Amygdala (tissue), 56 donors: ENCODE results near the gene MAPK8IP3.
A peak's percentile ranks its signal among the peaks of the same experiment; 100 is the strongest.

Experiments
- DNase-seq, 56 donors: peaks; one replicate each; lab custom pipeline; 2025; lab: John Stamatoyannopoulos, UW

The MAPK8IP3 gene, protein sequence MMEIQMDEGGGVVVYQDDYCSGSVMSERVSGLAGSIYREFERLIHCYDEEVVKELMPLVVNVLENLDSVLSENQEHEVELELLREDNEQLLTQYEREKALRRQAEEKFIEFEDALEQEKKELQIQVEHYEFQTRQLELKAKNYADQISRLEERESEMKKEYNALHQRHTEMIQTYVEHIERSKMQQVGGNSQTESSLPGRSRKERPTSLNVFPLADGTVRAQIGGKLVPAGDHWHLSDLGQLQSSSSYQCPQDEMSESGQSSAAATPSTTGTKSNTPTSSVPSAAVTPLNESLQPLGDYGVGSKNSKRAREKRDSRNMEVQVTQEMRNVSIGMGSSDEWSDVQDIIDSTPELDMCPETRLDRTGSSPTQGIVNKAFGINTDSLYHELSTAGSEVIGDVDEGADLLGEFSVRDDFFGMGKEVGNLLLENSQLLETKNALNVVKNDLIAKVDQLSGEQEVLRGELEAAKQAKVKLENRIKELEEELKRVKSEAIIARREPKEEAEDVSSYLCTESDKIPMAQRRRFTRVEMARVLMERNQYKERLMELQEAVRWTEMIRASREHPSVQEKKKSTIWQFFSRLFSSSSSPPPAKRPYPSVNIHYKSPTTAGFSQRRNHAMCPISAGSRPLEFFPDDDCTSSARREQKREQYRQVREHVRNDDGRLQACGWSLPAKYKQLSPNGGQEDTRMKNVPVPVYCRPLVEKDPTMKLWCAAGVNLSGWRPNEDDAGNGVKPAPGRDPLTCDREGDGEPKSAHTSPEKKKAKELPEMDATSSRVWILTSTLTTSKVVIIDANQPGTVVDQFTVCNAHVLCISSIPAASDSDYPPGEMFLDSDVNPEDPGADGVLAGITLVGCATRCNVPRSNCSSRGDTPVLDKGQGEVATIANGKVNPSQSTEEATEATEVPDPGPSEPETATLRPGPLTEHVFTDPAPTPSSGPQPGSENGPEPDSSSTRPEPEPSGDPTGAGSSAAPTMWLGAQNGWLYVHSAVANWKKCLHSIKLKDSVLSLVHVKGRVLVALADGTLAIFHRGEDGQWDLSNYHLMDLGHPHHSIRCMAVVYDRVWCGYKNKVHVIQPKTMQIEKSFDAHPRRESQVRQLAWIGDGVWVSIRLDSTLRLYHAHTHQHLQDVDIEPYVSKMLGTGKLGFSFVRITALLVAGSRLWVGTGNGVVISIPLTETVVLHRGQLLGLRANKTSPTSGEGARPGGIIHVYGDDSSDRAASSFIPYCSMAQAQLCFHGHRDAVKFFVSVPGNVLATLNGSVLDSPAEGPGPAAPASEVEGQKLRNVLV (N-terminal part only)

DNA sequence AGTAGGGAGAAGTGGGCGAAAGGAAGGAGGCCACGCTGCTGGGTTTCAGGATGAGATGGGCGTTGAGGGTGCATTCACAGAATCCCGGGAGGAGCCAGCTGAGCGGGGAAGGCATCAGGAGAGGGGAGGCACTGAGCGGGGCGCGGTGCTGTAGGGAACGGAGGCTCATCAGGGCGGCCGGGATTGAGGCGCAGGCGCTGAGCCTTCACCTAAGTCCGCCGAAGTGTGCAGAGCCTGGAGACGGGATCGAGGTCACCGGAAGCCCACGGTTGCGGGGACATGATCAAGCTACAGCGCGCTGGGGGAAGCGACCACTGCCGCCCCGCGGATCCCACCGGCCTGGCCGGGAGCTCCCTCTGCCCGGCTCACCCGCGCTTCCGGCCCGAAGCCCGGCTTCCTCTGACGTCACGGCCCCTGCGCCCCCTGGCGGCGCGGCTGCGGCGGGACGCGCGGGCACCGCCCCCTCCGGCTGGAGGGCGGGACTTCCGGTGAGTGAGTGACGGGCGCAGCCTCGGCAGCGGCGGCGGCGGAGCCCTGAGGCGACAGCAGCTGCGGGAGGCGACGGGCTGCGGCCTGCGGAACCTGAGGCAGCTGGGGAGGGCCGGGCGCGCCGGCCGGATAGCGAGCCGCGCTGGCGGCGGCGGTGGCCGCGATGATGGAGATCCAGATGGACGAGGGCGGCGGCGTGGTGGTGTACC, at the start of gene MAPK8IP3:
Gene MAPK8IP3, plus strand, starts transcription at position 508 of the 698 bp plus-strand sequence. Its CDS starts 145 bp downstream, at position 653.
- DNase-seq: peak; percentile 48 to 96 (median 86)

DNA sequence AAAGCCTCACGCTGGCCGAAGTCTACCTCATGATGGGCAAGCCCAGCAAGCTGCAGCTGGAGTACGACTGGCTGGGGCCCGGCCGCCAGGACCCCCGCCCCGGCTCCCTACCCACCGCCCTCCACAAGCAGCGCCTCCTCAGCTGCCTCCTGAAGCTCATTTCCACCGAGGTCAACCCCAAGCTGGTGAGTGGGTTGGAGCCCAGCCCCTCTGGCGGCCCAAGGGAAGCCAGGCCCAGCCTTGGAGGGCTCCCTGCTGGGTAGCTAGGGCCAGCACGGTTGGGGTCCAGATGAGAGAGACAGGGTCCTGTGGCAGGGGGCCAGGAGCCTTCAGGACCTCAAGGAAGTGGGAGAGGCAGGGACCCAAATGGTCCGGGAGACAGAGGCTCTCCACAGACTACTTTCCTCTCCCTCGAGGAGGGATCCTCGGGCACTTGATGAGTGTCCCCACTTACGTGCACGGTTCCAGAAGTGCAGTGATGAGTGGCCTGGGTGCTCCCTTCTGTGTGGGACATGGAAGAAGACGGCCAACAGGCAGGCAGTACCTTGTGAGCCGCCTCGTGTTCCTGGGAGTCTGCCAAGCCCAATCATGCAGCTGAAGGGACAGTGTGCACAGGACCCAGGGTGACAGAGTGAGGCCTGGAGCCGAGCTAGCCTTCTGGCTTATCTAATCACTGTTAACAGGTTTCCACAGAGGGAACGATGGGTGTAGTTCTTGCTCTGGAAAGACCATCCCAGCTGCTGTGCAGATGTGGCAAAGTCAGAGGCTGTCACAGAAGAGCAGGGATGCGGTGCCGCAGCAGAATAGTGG, 49.0 kb upstream of the MAPK8IP3 start:
- DNase-seq: no peak

DNA sequence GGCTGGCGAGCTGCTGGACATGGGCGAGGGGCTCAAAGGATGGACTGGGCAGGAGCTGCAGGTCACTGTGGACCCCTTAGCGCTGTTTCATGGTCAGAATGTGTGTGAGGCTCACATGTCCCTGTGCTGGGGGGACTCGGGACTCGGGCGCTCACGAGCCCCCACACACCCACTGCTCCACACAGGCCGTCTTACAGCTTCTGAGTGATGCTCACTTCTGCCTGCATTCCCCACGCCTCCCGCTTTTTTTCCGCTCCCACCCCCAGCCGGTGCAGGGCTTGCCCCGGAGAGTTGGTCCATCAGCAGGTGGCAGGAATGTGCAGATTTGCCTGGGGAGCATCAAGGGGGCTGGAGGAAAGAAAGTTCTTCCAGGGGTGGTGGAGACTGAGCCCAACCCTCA, 48.2 kb upstream of the MAPK8IP3 start:
- no peak for DNase-seq

DNA sequence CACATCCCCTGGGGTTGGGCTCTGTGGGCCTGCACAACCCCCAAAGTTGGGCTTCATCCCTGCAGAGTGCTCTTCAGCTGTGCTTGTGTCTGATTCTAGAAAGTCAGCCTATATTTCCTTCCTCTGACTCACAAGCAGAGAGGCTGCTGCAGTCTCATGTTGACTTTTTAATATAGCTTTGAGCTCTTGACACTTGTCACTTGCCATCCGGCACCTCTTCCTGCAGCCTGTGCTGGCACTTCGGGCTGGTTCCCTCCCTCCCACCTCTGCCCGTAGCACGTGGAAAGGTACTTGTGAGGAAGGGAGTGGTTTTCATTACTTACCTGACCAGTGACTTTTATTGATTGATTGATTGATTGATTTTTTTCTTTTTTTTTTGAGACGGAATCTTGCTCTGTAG, 47.0 kb upstream of the MAPK8IP3 start:
- DNase-seq: no peak

DNA sequence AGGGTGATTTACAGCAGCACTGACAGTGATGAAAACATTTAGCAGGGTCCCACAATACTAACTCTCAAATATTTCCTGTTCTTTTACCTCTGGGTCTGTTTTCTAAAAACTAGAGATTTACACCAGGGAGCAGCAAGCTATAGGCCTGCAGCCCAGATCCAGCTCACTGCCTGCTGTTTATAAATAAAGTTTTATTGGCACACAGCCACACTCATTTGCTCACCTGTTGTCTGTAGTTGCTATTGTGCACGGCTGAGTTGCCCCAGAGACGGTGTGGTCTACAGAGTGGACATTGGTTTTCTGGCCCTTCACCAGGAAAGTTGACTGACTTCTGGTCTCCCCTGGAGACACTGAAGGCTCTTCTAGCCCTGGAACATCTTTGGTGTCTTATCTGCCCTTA, 44.2 kb upstream of the MAPK8IP3 start:
- no peak for DNase-seq

DNA sequence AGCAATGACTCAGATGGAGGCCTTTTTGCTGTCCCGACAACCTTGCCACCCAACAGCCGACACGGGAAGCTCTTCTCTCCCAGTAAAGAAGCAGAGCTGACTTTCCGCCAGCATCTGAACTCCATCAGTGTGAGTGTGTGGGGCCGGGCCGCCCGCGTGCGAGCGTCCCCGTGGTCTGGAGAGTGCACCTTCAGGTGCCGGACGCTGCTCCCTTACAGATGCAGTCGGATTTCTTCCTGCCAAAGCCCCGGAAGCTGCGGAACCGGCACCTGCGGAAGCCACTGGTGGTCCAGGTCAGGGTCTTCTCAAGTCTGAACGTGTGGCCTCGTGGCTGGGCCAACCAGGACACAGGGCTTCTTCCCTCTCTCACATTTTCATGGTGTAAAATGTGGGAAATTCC, 43.5 kb upstream of the MAPK8IP3 start:
- no peak for DNase-seq

DNA sequence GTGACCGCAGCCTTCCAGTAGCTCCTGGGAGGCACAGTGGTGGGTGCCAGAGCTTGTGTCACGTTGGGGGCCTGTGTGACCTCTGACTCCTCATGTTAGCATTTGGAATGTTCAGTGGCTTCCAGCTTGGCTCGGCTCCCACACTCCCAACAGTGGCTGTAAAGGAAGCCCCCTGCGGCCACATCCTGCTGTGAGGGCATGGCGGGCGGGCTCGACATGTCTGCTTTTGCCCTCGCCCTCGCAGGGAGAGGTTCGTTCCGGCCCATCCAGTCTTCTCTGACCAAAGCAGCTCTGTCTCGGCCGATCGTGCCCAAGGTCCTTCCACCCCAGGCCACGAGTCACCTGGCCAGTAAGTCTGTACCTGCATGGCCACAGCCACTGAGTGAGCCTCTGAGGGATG, 40.2 kb upstream of the MAPK8IP3 start:
- DNase-seq: no peak

DNA sequence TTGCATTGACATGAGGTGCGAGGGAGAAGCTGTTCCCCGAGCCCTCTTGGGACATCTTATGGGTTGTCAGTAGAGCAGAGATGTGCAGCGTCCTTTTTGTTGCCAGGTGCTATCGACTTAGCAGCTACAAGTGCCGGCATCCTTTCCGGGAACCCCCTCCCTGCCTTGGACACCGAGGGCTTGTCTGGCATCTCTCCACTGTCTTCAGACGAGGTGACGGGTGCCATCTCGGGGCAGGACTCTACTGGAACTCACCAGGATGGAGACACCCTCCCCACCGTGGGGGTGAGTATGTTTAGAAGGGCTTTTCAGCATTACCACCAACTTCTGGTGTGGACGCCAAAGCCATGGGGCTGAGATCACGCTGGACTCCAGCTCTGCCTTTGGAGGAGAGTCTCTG, 39.7 kb upstream of the MAPK8IP3 start:
- DNase-seq: no peak

DNA sequence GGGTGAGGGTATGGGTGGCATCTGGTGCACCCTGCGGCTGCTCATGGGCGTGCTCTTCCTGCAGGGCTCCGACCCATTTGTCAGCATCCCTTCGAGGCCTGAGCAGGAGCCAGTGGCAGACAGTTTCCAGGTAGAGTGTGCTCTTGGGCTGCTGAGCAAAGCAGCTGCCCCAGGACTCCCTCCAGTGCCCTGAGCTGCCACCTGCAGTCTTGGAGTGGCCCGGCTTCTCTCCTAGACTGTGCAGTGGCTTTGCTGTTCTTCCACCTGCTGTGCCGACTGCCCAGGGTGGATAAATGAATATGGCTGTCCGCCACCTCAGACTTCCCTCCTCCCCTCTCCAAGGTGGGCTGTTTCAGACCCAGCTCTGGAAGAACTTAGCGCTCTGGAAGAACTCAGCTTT, 38.7 kb upstream of the MAPK8IP3 start:
- DNase-seq: no peak

DNA sequence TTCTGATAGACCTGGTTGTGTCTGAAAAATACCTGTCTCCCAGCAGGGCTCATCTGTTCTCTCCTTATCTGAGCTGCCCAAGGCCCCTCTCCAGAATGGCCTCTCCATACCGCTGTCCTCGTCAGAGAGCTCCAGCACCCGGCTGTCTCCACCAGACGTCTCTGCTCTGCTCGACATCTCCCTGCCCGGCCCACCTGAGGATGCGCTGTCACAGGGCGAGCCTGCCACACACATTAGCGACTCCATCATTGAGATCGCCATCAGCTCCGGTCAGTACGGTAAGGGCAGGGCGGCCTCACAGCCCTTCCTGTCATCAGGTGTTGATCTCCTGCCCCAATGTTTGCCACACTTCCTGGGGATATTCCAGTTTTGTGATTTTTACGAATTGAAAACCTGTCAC, 38.1 kb upstream of the MAPK8IP3 start:
- DNase-seq: no peak

DNA sequence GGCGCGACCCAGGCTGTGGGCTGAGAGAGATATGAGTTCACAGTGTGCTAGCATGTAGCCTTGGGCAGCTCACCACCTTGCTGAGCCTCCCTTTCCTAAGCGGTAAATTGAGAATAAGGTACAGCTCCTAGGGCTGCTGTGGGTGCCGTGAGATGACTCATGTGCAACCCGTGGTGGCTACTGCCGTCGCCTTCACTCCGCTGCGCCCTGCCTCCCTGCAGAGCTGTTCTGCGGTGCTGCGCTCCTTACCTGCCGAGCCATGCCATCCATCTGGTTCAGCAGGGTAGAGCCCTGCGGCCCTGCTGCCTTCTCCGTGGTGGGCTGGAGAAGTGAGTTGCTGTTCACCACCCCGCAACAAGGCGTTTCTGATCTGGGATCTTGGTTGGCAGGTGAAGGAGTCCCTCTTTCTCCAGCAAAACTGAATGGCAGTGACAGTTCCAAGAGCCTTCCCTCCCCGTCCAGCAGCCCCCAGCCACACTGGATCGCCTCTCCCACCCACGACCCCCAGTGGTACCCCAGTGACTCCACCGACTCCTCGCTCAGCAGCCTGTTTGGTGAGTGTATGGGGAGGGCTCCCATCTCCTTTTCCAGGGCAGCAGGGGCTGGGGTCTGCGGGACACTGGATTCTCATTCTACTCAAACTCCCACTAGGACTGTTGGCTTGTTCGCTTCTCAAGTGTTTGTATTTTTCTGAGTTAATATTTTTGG, 37.2 kb upstream of the MAPK8IP3 start:
- no peak for DNase-seq

DNA sequence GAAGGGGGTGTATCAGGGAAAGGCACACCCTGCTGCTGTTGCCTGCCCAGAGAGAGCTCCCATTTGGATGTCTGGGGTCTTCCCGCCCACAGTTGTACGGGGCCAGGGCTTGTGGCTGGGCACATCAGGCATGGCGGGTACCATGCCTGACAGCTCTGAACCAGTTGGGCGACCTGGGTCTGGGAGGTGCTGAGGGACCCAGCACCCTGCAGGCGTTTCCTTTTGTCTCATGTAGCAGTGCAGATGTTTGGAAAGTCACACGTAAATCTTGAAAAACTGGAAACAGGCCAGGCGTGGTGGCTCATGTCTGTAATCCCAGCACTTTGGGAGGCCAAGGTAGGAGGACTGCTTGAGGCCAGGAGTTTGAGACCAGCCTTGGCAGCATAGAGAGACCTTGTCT, 36.3 kb upstream of the MAPK8IP3 start:
- no peak for DNase-seq

DNA sequence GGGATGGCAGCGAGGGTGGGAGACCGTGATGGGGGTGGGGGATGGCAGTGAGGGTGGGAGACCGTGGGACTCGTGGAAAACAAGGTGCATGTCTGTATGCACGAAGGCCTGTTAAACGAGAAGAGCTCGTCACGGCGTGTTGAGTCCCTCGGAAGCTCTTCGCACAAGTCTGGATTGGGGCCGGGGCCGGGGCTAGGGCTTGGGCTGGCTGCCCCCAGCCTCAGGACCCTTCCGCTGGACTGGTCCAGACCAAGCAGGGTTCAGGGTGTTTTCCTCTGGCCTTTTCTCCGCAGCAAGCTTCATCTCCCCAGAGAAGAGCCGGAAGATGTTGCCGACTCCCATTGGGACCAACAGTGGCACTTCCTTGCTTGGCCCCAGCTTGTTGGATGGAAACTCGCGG, 35.6 kb upstream of the MAPK8IP3 start:
- no peak for DNase-seq

DNA sequence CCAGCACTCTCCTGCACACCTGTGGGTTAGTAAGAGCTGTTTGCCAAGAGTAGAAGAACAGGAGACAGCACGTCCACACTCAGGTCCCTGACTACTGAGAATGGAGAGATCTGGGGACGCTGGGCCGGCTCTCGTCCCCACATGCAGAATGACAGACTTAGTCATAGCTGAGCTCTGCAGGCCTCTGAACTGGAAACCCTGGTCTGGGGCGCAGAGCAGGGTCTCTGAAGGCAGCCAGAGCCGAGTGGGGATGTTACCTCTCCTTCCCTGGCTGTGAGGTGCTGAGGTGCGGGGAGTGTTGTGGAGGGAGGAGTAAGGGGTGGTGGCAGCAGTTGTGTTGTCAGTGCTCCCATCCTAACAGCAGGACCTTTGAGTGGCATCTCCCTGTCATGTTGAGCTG, 35.1 kb upstream of the MAPK8IP3 start:
- DNase-seq: no peak

DNA sequence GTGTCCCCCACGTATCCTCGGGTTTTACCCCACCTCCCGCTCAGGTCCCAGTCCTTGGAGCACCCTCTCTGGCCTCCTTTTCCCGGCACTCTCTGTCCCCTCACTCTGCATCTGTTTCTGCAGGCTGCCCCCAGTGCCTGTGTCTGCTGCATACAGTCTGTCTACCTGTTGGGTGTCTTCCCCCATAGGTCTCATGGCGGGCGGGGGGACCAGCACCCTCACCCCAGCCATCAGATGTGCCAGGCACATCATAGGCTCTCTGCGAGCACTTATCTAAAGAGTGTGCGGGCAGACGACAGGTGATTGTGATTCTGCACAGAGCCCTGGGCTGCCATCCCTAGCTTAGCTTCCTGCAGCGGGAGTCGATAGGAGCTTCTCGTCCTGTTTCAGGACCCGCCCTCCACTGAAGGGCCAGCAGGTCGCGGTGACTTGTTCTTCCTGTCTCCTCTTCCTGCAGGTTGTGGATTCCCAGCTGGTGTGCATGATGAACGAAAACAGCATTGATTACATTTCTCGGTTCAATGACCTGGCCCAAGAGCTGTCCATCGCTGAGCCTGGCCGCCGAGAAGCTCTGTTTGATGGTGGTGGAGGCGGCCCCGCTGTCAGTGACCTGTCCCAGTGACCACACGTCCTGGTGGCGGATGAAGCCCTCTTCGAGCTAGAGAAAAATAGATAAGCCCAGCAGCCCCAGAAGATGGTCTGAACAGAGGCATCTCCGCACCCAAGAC, 32.4 kb upstream of the MAPK8IP3 start:
- no peak for DNase-seq

DNA sequence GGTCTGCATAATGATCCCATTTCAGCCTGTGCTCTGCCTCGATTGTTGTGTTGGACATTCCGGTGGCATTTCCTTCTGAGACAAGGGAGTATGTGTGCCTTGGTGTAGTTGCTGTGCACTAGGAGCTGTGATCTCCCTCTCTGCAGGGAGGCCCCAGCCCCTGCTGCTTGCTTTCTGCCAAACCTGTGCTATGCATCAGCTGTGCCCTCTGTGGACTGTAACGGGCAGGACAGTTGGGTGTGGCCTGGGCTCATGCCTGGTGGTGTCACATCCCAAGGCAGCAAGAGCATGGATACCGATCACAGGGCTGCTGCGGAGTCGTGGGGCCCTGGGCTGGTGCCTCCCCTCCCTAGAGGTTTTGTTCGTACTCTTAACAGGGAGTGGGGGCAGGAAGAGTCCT, 31.7 kb upstream of the MAPK8IP3 start:
- no peak for DNase-seq

DNA sequence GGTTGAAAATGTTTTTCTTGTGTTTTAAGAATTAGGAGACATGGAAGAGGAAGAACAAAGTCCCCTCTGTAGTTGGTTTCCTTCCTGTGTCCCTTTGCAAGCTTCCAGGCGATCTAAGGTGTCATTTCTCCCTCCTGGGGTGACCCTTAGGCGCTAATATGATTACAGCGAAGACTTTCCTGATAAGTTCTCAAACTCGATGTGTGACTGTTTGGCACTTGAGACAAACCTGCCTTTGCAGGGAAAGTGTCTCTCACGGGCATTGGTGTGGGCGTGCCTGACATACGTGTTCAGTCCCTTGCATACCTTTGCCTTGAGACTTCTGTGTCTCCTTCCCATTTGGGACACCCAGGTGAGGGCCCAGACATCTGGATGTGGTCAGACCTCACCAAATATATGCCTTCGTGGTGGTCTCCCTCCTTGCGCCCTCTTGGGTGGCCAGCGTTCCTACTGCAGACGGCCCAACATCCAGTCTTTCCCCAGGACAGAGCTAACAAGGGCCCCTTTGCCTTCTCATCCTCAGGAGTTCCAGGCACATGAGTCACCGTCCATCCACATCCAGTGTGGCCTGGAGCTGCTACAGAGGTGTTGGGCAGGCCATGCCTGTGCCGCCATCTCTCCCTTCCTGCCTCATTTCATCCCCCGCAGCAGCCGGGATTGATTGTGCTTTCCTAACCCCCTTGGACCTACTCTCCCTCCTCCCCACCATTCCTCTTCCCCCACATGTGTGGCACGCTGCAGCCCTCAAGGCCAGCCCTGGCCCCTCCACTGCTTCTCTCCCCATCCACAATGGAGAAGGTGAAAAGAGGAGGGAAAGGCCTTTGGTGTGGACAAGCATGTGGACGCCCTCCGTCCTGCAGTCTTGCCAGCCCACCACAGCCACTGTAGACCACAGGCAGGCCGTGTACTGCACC, 31.0 kb upstream of the MAPK8IP3 start:
- no peak for DNase-seq
